Activated B cell treated with CpG ODN at 0.5 μM for 24 hours (primary cell): ENCODE data around the gene GNG7. TPM values are rescaled to one million over a fixed set of nuclear protein-coding genes. Genes with fewer than 3 reads are reported as not detected.
"Not testable (repeated sequence)": the region's sequence is repeated elsewhere in the genome, so short reads cannot be mapped to it uniquely, and the experiment has no call there.

Experiments
- ATAC-seq: fragments of 200-7000 bp; cut with Tn5 transposase; one replicate; pipeline ENCODE4 v1.10.0; 2021; ENCODE audit warnings: low read depth, mild to moderate bottlenecking, moderate library complexity
- CTCF ChIA-PET: fragments of 350-600 bp; sonication (Branson Sonifier 250); formaldehyde crosslinking; loops from one replicate; lab custom pipeline; 2021; ENCODE audit warnings: antibody characterized with exemption; lab: Charles Lee
- POLR2A ChIA-PET: fragments of 350-600 bp; sonication (Branson Sonifier 250); formaldehyde crosslinking; loops from one replicate; lab custom pipeline; 2021; ENCODE audit warnings: antibody characterized with exemption; lab: Charles Lee
- DNase-seq: peaks from one replicate; pipeline ENCODE4 v3.0.0; 2022
- H3K27ac Mint-ChIP-seq: one replicate; pipeline ENCODE4 v1.8.0; 2020; ENCODE audit warnings: mixed read lengths
- H3K27me3 Mint-ChIP-seq: one replicate; pipeline ENCODE4 v1.8.0; 2021; ENCODE audit warnings: mixed read lengths
- H3K36me3 Mint-ChIP-seq: one replicate; pipeline ENCODE4 v1.8.0; 2021; ENCODE audit warnings: low read depth, mixed read lengths
- H3K4me1 Mint-ChIP-seq: one replicate; pipeline ENCODE4 v1.8.0; 2021; ENCODE audit warnings: mixed read lengths
- H3K4me3 Mint-ChIP-seq: one replicate; pipeline ENCODE4 v1.8.0; 2020; ENCODE audit warnings: mild to moderate bottlenecking, mixed read lengths
- H3K9me3 Mint-ChIP-seq: one replicate; pipeline ENCODE4 v1.8.0; 2020; ENCODE audit warnings: mixed read lengths
- CTCF ChIP-seq: fragments of 200-600 bp; IDR thresholded peaks from one replicate; pipeline ENCODE4 v1.8.0; 2022; ENCODE audit warnings: antibody characterized with exemption, mild to moderate bottlenecking
- intact Hi-C: fragments of 100-400 bp; cut with micrococcal nuclease; formaldehyde crosslinking; loops from one replicate; pipeline ENCODE4 v1.15.1; 2024
- total RNA-seq: library from RNA; stranded (reverse); gene quantifications from 2 replicates; pipeline ENCODE4 v1.2.3, GENCODE V29; 2022

Gene GNG7
- total RNA-seq, 1 donor from 2014 or later = 35.4 TPM

- POLR2A ChIA-PET = interaction anchor here (0.6 to 1.8 kb wide), 6 partner anchors 30 to 99 kb away, joined by 4 to 14 read pairs (median 6); partner anchors contain the start of gene GADD45B
- Mint-ChIP-seq H3K27ac (peak overlapping the region; percentile 65), H3K4me1 (peaks cover 30% of the 10 kb centered on the region), H3K27me3 (no peaks in the 10 kb centered on the region), H3K9me3 (peaks cover 2% of the 10 kb centered on the region), H3K36me3 (peaks cover 28% of the 10 kb centered on the region), H3K4me3 (peak overlapping the region; percentile 56)
- TF ChIP-seq CTCF = no peak
- ATAC-seq (peak; percentile 49), DNase-seq (peak; percentile 25)
- CTCF ChIA-PET = interaction anchor here (1.3 kb wide), 1 partner anchor 102 kb away, joined by 4 read pairs; no protein-coding TSS in a partner anchor
- intact Hi-C loops = loop anchor here (5.0 kb wide), 2 partner anchors 35 to 50 kb away; partner anchors contain the start of gene GADD45B
Measured at GRCh38 chr19:2511991-2512390, 190.5 kb downstream of the GNG7 start.

GRCh38 chr19:2511570-2511969 lies 190.9 kb downstream of the GNG7 start:
- POLR2A ChIA-PET = interaction anchor here (0.6 to 1.8 kb wide), 9 partner anchors 30 to 960 kb away, joined by 3 to 14 read pairs (median 5); partner anchors contain the start of gene GADD45B
- TF ChIP-seq CTCF = no peak
- Mint-ChIP-seq H3K27ac (peak overlapping the region; percentile 41), H3K9me3 (peaks cover 2% of the 10 kb centered on the region), H3K4me1 (peaks cover 31% of the 10 kb centered on the region), H3K4me3 (peak overlapping the region; percentile 41), H3K36me3 (peaks cover 26% of the 10 kb centered on the region), H3K27me3 (no peaks in the 10 kb centered on the region)
- no peak for DNase-seq
- peak; percentile 72 for ATAC-seq
- CTCF ChIA-PET = interaction anchor here (1.3 kb wide), 1 partner anchor 102 kb away, joined by 4 read pairs; no protein-coding TSS in a partner anchor
- intact Hi-C loops = loop anchor here (5.0 kb wide), 2 partner anchors 34 to 51 kb away; partner anchors contain the start of gene GADD45B

- CTCF ChIA-PET = interaction anchor here (1.0 kb wide), 2 partner anchors 71 to 129 kb away, joined by 3 to 4 read pairs; no protein-coding TSS in a partner anchor
- Mint-ChIP-seq H3K4me1 (peaks cover 32% of the 10 kb centered on the region), H3K36me3 (peaks cover 13% of the 10 kb centered on the region), H3K4me3 (no peak overlapping the region), H3K9me3 (peaks cover 2% of the 10 kb centered on the region), H3K27me3 (no peaks in the 10 kb centered on the region), H3K27ac (no peak overlapping the region)
- POLR2A ChIA-PET = interaction anchor here (1.0 to 1.8 kb wide), 2 partner anchors 33 to 36 kb away, joined by 4 to 7 read pairs; partner anchors contain the start of gene GADD45B
- ATAC-seq (no peak), DNase-seq (no peak)
- intact Hi-C loops = loop anchor here (5.0 kb wide), 1 partner anchor 33 kb away; no protein-coding TSS in a partner anchor
- no peak for TF ChIP-seq CTCF
Measured at GRCh38 chr19:2509096-2509495, 193.4 kb downstream of the GNG7 start.

GRCh38 chr19:2507109-2507508 lies 195.4 kb downstream of the GNG7 start:
- no peak for DNase-seq

GRCh38 chr19:2506656-2507055 lies 195.8 kb downstream of the GNG7 start:
- DNase-seq, H3K27me3 Mint-ChIP-seq, H3K9me3 Mint-ChIP-seq, ATAC-seq, H3K36me3 Mint-ChIP-seq, CTCF ChIA-PET, H3K27ac Mint-ChIP-seq: not testable (repeated sequence)
- H3K4me1 Mint-ChIP-seq = peaks cover 34% of the 10 kb centered on the region
- peak overlapping the region; percentile 66 for H3K4me3 Mint-ChIP-seq
- intact Hi-C loops = loop anchor here (5.0 kb wide), 1 partner anchor 36 kb away; no protein-coding TSS in a partner anchor
- POLR2A ChIA-PET = interaction anchor here (1.0 to 1.5 kb wide), 3 partner anchors 12 to 104 kb away, joined by 5 to 9 read pairs (median 7); no protein-coding TSS in a partner anchor

More at GRCh38 chr19:2507109-2507508, 195.4 kb downstream of the GNG7 start:
- peak; percentile 14 for ATAC-seq
- TF ChIP-seq CTCF = no peak
- peaks cover 2% of the 10 kb centered on the region for H3K9me3 Mint-ChIP-seq
- peak overlapping the region; percentile 50 for H3K27ac Mint-ChIP-seq
- ChIA-PET POLR2A (interaction anchor here (0.6 to 1.5 kb wide), 4 partner anchors 12 to 103 kb away, joined by 4 to 9 read pairs (median 6); no protein-coding TSS in a partner anchor), CTCF (no interaction called here)
- peak overlapping the region; percentile 66 for H3K4me3 Mint-ChIP-seq
- intact Hi-C loops = loop anchor here (5.0 kb wide), 1 partner anchor 35 kb away; no protein-coding TSS in a partner anchor
- peaks cover 39% of the 10 kb centered on the region for H3K4me1 Mint-ChIP-seq
- peaks cover 4% of the 10 kb centered on the region for H3K36me3 Mint-ChIP-seq
- H3K27me3 Mint-ChIP-seq = no peaks in the 10 kb centered on the region
